Pancreas (tissue), 10 donors: ENCODE measurements around the gene MRAP. TPM values are rescaled to one million over a fixed set of nuclear protein-coding genes. Genes with fewer than 3 reads are reported as not detected.

Source experiments
- ATAC-seq, 4 donors: fragments of 200-7000 bp; cut with Tn5 transposase; one replicate each; pipeline versions ENCODE4 v1.8.0 to v1.9.1; 2020; ENCODE audit warnings: mild to moderate bottlenecking in 4 of 4, moderate library complexity in 4 of 4
- DNase-seq, 6 donors: peaks; one replicate each; pipeline ENCODE4 v3.0.0-alpha.2; 2020
- FAIRE-seq: peaks from 2 replicates; lab custom pipeline; 2012; peaks lifted over from hg19 to GRCh38; lab: Jason Lieb, UNC
- H3K27ac ChIP-seq, 4 donors: fragments of 200-600 bp; sonication (generic); 1 replicate in 3 of 4; 2 replicates in 1 of 4; pipeline versions ENCODE4 v1.5.0 to v1.8.0; 2020
- H3K27me3 ChIP-seq, 4 donors: fragments of 200-600 bp; one replicate each; pipeline ENCODE4 v1.8.0; 2021
- H3K36me3 ChIP-seq, 3 donors: fragments of 200-600 bp; sonication (generic) in 1 of 3; one replicate each; pipeline versions ENCODE4 v1.5.0 to v1.8.0; 2020 to 2021
- H3K4me1 ChIP-seq, 3 donors: fragments of 200-600 bp; one replicate each; pipeline ENCODE4 v1.8.0; 2021
- H3K4me3 ChIP-seq, 4 donors: fragments of 200-600 bp; sonication (generic) in 2 of 4; one replicate each; pipeline versions ENCODE4 v1.5.0 to v1.8.0; 2020 to 2021
- H3K9me3 ChIP-seq, 4 donors: fragments of 200-600 bp; one replicate each; pipeline ENCODE4 v1.8.0; 2021
- WGBS, 2 donors: extraction: QIAGEN DNeasy Blood & Tissue Kit; methylation state at CpG; one replicate each; pipeline ENCODE4 v1.1.7; 2013; 5-methylcytosine and 5-hydroxymethylcytosine counted together
- intact Hi-C, 3 donors: fragments of 100-400 bp; cut with DNase I; formaldehyde crosslinking; loops; one replicate each; pipeline versions ENCODE4 v1.11.1 to v1.14.2; 2022
- polyA plus RNA-seq, 2 donors: library from polyadenylated mRNA; stranded (reverse); fragments of 200-250 nt; gene quantifications; one replicate each; pipeline ENCODE4 v1.2.3, GENCODE V29; 2013
- total RNA-seq, 6 donors: library from RNA; stranded (reverse); fragmentation: NEBNext Ultra II Directional in 4 of 6; extraction: Animal tissue kit (Norgen Biotek cat#: 25700) in 4 of 6; gene quantifications; one replicate each; pipeline versions ENCODE4 v1.2.1 to v1.2.4, GENCODE V29; 2021 to 2023
- TF ChIP-seq, protein P1 (sequence below), 4 donors: fragments of 200-600 bp; sonication (generic) in 3 of 4; IDR thresholded peaks; one replicate each; pipeline versions ENCODE4 v1.5.0 to v1.8.0; 2021; ENCODE audit warnings: antibody characterized with exemption in 4 of 4
- donor health status: healthy with polysubstance abuse.
- donor health status: DM: no; HTN: no; CAD: no; lungs with moderate emphysema.
- donor health status: DM: no; HTN: no; CAD: no.
- donor health status: control.
- donor health status: control.
- donor health status: Bipolar disorder and iron deficiency.
- donor health status: DM: yes; HTN: yes; CAD: no.
- donor health status: DM: no; HTN: no; CAD: no.
- donor health status: DM: no; HTN: no; CAD: no.
- donor health status: DM: yes; HTN: yes; CAD: no.

Gene MRAP
- total and polyA plus RNA-seq, 8 donors = 0.23 to 1.0 (median 0.28) TPM; not detected in 5

DNA sequence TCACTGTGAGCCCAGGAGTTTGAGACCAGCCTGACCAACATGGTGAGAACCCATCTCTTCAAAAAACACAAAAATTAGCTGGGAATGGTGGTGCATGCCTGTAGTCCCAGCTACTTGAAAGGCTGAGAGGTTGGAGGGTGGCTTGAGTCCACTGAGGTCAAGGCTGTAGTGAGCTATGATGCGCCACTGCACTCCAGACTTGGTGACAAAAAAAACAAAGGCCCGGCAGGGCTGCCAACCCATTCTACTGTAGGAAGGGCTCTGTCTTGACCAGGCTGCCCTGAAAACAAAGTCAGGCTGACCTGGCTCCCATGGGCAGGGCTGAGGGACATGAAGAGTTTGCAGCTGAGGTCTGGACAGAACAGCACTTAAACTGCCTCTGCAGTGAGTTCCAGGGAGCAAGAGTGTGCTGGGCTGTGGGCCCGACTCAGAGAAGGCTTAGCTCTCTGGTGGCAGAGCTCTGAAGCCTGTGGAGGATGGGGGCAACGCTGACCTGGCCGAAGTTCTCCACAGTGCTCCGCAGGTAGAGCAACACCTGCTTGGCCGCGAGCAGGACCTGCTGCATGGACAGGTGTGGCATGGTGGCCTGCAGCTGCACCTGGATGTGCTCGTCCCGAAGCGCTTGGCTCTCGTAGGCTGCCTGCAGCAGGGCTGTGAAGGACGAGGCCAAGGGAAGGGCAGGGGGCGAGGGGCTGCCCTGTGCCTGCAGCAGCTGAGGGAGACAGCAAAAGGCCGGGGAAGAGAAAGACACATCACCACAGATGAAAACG lies 51.7 kb downstream of the MRAP start:
- intact Hi-C loops = no loop called here
- peaks cover 8 to 88% (median 47%) of the 10 kb centered on the region in 3 donors for H3K36me3 ChIP-seq
- H3K27ac ChIP-seq = no peak overlapping the region
- H3K4me1 ChIP-seq = no peaks in the 10 kb centered on the region
- ATAC-seq (no peak), DNase-seq (no peak), FAIRE-seq (no peak)
- TF ChIP-seq, protein P1, sequence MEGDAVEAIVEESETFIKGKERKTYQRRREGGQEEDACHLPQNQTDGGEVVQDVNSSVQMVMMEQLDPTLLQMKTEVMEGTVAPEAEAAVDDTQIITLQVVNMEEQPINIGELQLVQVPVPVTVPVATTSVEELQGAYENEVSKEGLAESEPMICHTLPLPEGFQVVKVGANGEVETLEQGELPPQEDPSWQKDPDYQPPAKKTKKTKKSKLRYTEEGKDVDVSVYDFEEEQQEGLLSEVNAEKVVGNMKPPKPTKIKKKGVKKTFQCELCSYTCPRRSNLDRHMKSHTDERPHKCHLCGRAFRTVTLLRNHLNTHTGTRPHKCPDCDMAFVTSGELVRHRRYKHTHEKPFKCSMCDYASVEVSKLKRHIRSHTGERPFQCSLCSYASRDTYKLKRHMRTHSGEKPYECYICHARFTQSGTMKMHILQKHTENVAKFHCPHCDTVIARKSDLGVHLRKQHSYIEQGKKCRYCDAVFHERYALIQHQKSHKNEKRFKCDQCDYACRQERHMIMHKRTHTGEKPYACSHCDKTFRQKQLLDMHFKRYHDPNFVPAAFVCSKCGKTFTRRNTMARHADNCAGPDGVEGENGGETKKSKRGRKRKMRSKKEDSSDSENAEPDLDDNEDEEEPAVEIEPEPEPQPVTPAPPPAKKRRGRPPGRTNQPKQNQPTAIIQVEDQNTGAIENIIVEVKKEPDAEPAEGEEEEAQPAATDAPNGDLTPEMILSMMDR (IDR thresholded peaks at IDR 0.05) = no peak
- WGBS, 2 donors = 95% methylated on average over 16 of the region's 16 CpGs
- H3K9me3 ChIP-seq = no peaks in the 10 kb centered on the region
- no peak overlapping the region for H3K4me3 ChIP-seq
- no peaks in the 10 kb centered on the region for H3K27me3 ChIP-seq

DNA sequence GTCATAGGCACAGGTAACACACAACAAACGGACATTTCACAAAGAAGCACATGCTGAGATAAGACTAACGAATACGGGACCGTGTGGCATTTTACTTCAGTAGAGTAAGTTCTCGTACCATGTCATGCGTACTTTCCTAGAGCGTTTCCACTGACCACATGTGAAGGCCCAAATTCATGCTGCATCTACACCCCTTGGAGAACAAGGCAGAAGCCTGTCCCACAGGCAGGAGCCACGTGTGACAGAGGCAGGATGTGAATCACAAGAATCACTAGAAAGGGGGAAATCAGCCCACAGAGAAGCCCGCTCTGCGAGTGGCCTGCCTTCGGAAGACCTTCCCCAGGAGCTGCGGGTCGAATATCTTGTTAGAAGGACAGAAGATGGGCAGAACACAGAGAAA lies 52.3 kb downstream of the MRAP start:
- H3K4me1 ChIP-seq = no peaks in the 10 kb centered on the region
- no peak overlapping the region for H3K27ac ChIP-seq
- intact Hi-C loops = no loop called here
- peaks cover 8 to 89% (median 49%) of the 10 kb centered on the region in 3 donors for H3K36me3 ChIP-seq
- TF ChIP-seq, protein P1 (IDR thresholded peaks at IDR 0.05) = no peak
- no peaks in the 10 kb centered on the region for H3K27me3 ChIP-seq
- H3K4me3 ChIP-seq = no peak overlapping the region
- FAIRE-seq = no peak
- no peak for ATAC-seq
- no peaks in the 10 kb centered on the region for H3K9me3 ChIP-seq
- DNase-seq = no peak
- 92 to 94% methylated on average over 13 of the region's 13 CpGs for WGBS, 2 donors

DNA sequence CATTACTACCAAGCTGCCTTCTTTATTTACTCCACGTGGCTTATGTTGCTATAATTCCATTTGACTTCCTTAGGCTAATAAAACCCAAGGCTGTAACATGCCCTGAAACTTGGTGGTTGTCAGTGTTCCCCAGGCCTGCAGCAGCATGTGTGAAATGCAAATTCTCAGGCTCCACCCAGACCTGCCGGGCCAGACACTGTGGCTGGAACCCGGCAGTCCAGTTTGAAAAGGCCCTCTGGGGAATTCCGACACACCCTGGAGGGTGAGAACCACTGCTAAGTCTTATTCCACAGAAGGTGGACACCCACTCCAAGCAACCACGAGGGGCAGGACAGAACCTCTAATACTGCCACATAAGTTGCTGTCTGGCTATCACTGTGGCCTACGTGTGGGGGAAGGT lies 52.8 kb downstream of the MRAP start:
- WGBS, 2 donors = 88 to 90% methylated on average over 6 of the region's 6 CpGs
- no peaks in the 10 kb centered on the region for H3K27me3 ChIP-seq
- TF ChIP-seq, protein P1 (IDR thresholded peaks at IDR 0.05) = no peak
- FAIRE-seq = no peak
- DNase-seq = no peak
- no peak overlapping the region for H3K27ac ChIP-seq
- no peaks in the 10 kb centered on the region for H3K9me3 ChIP-seq
- peak in 1 of 4 donors; percentile 32 for ATAC-seq
- H3K4me3 ChIP-seq = no peak overlapping the region
- H3K4me1 ChIP-seq = no peaks in the 10 kb centered on the region
- H3K36me3 ChIP-seq = peaks cover 8 to 91% (median 49%) of the 10 kb centered on the region in 3 donors
- intact Hi-C loops = no loop called here

DNA sequence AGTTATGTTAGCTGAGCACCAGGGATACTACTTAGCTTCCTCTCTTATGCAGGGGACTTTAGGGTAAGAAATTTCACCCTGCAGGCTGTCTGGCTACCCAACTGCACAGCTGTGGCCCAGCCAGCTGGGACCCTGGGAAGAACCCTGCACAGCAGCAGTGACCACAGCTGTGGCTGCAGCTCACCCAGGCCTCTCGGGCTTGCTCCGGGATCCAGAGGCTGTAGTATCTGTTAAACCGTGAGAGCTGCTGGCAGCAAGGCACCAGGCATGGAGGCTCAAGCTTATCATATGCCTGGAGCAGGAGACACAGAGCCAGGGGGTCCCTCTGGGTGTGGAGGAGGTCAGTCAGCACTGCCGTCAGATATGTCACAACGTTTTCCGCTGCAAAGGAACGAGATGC lies 53.9 kb downstream of the MRAP start:
- FAIRE-seq = no peak
- intact Hi-C loops = no loop called here

More for the DNA sequence above, 53.9 kb downstream of the MRAP start:
- H3K27ac ChIP-seq = no peak overlapping the region
- no peak for ATAC-seq
- TF ChIP-seq, protein P1 (IDR thresholded peaks at IDR 0.05) = no peak
- no peaks in the 10 kb centered on the region for H3K9me3 ChIP-seq
- no peak for DNase-seq
- H3K36me3 ChIP-seq = peaks cover 3 to 90% (median 41%) of the 10 kb centered on the region in 3 donors
- no peaks in the 10 kb centered on the region for H3K27me3 ChIP-seq
- H3K4me3 ChIP-seq = no peak overlapping the region
- WGBS, 2 donors = 88 to 95% methylated on average over 7 of the region's 7 CpGs
- no peaks in the 10 kb centered on the region for H3K4me1 ChIP-seq
